Endothelial cell of umbilical vein (primary cell): ENCODE measurements around the gene PKMYT1. TPM values are rescaled to one million over a fixed set of nuclear protein-coding genes. Genes with fewer than 3 reads are reported as not detected.

Experiments used
- BruUV-seq: library from RNA; stranded (reverse); fragments of 400-500 nt; replicated peaks from 2 replicates; lab custom pipeline; 2021; lab: Mats Ljungman, UMichigan
- CTCF ChIA-PET: fragments of 300-600, 350-600 bp; sonication (Branson Sonifier 250); formaldehyde crosslinking; loops from one replicate; lab custom pipeline; 2021; ENCODE audit warnings: antibody characterized with exemption, inconsistent platforms; lab: Charles Lee
- POLR2A ChIA-PET: fragments of 300-600, 350-600 bp; sonication (Branson Sonifier 250); formaldehyde crosslinking; loops from one replicate; lab custom pipeline; 2021; ENCODE audit warnings: antibody characterized with exemption, inconsistent platforms; lab: Charles Lee
- DNase-seq: peaks from one replicate; pipeline ENCODE4 v3.0.0-alpha.2; 2011; ENCODE audit warnings: low read depth, low spot score
- FAIRE-seq: peaks from 2 replicates; lab custom pipeline; 2011; peaks lifted over from hg19 to GRCh38; lab: Jason Lieb, UNC
- H2AFZ ChIP-seq: 2 replicates; pipeline ENCODE4 v1.6.0; 2012; ENCODE audit warnings: low read depth, low read length, control low read depth, inconsistent platforms
- H3K27ac ChIP-seq: 2 replicates; pipeline ENCODE4 v1.5.1; 2011; ENCODE audit warnings: low read depth, mild to moderate bottlenecking, control low read depth, low read length, moderate library complexity; ENCODE audit not compliant: insufficient read depth
- H3K27me3 ChIP-seq, 2 experiments: 2 replicates each; pipeline versions ENCODE4 v1.6.0 to v1.6.1; 2011; ENCODE audit warnings: low read length in 2 of 2, mixed read lengths in 1 of 2; ENCODE audit not compliant: control insufficient read depth in 2 of 2, insufficient read depth in 2 of 2
- H3K36me3 ChIP-seq, 2 experiments: 2 replicates in 1 of 2; 3 replicates in 1 of 2; pipeline ENCODE4 v1.5.1; 2011; ENCODE audit warnings: low read length in 2 of 2, mild to moderate bottlenecking in 1 of 2, moderate library complexity in 1 of 2; ENCODE audit not compliant: control insufficient read depth in 2 of 2, insufficient read depth in 2 of 2; ENCODE audit errors: extremely low read depth in 1 of 2
- H3K4me1 ChIP-seq: 3 replicates; pipeline ENCODE4 v1.5.1; 2011; ENCODE audit warnings: mild to moderate bottlenecking, low read length; ENCODE audit not compliant: control insufficient read depth, insufficient read depth; ENCODE audit errors: extremely low read depth
- H3K4me2 ChIP-seq: 2 replicates; pipeline ENCODE4 v1.6.1; 2011; ENCODE audit warnings: low read length, control low read depth, mixed read lengths; ENCODE audit not compliant: insufficient read depth
- H3K4me3 ChIP-seq, 3 experiments: fragments of 200-600 bp in 1 of 3; sonication (generic), shearing (Covaris generic) in 1 of 3; replicated peaks in 1 of 3; 2 replicates each; pipeline ENCODE4 v1.5.1; 2011 to 2016; ENCODE audit warnings: control low read depth in 3 of 3, low read length in 3 of 3, mild to moderate bottlenecking in 2 of 3, inconsistent platforms in 1 of 3, low read depth in 1 of 3, moderate library complexity in 1 of 3; ENCODE audit not compliant: insufficient read depth in 1 of 3
- H3K79me2 ChIP-seq: 2 replicates; pipeline ENCODE4 v1.6.0; 2012; ENCODE audit warnings: low read length, inconsistent platforms; ENCODE audit not compliant: control insufficient read depth, insufficient read depth
- H3K9ac ChIP-seq: replicated peaks from 2 replicates; pipeline ENCODE3; 2011; ENCODE audit warnings: low read length, control low read depth; ENCODE audit not compliant: insufficient read depth; ENCODE audit errors: extremely low read depth
- H3K9me1 ChIP-seq: replicated peaks from 3 replicates; pipeline ENCODE4 v1.6.0; 2011; ENCODE audit warnings: mild to moderate bottlenecking, low read length; ENCODE audit not compliant: control insufficient read depth, insufficient read depth; ENCODE audit errors: extremely low read depth
- H3K9me3 ChIP-seq: replicated peaks from 2 replicates; pipeline ENCODE4 v1.5.1; 2012; ENCODE audit warnings: low read length, inconsistent platforms; ENCODE audit not compliant: control insufficient read depth, insufficient read depth
- H4K20me1 ChIP-seq: replicated peaks from 2 replicates; pipeline ENCODE3; 2011; ENCODE audit warnings: mild to moderate bottlenecking, low read length; ENCODE audit not compliant: control insufficient read depth, insufficient read depth; ENCODE audit errors: extremely low read depth
- CTCF ChIP-seq, 2 donors: IDR thresholded peaks; 1 replicate in 1 of 2; 2 replicates in 1 of 2; pipeline ENCODE4 v1.5.1; 2011; ENCODE audit warnings: low read length in 2 of 2, mild to moderate bottlenecking in 2 of 2, moderate library complexity in 2 of 2, control low read depth in 1 of 2, inconsistent platforms in 1 of 2, low read depth in 1 of 2; ENCODE audit not compliant: insufficient read depth in 1 of 2; ENCODE audit errors: extremely low read depth in 1 of 2
- EZH2 ChIP-seq: IDR thresholded peaks from 2 replicates; pipeline ENCODE4 v1.6.1; 2012; ENCODE audit warnings: borderline replicate concordance, low read depth, mild to moderate bottlenecking, moderate library complexity, low read length, inconsistent platforms; ENCODE audit not compliant: severe bottlenecking
- FOS ChIP-seq: IDR thresholded peaks from 2 replicates; pipeline ENCODE4 v1.6.1; 2011; ENCODE audit warnings: mild to moderate bottlenecking, low read length, moderate library complexity, borderline replicate concordance; ENCODE audit not compliant: insufficient read depth
- GATA2 ChIP-seq: IDR thresholded peaks from 2 replicates; pipeline ENCODE4 v1.7.0; 2011; ENCODE audit warnings: low read depth, mild to moderate bottlenecking, moderate library complexity, mixed read lengths, low read length; ENCODE audit not compliant: insufficient read length, insufficient read depth
- JUN ChIP-seq: IDR thresholded peaks from 2 replicates; pipeline ENCODE4 v1.6.1; 2011; ENCODE audit warnings: borderline replicate concordance, low read depth; ENCODE audit not compliant: insufficient read length, insufficient read depth
- MAX ChIP-seq: IDR thresholded peaks from 2 replicates; pipeline ENCODE4 v1.6.1; 2011; ENCODE audit not compliant: insufficient read depth, insufficient read length
- MYC ChIP-seq: IDR thresholded peaks from one replicate; pipeline ENCODE4 v1.6.1; 2011; ENCODE audit warnings: mild to moderate bottlenecking, low read depth, low read length
- POLR2A ChIP-seq: IDR thresholded peaks from 2 replicates; pipeline ENCODE4 v1.6.1; 2012; ENCODE audit warnings: low read depth, mild to moderate bottlenecking, control low read depth, low read length
- POLR2AphosphoS5 ChIP-seq: IDR thresholded peaks from 2 replicates; pipeline ENCODE4 v1.6.1; 2012; ENCODE audit warnings: low read depth, mild to moderate bottlenecking, control low read depth, low read length, moderate library complexity; ENCODE audit not compliant: insufficient read depth
- dilution Hi-C: fragments of 300-500 bp; cut with MboI; formaldehyde crosslinking; loops from one replicate; pipeline ENCODE4 v1.15.0; 2019; ENCODE audit warnings: low sequenced_read_pairs; ENCODE audit not compliant: extremely low pct_ligation_motif_present
- intact Hi-C: fragments of 100-400 bp; cut with micrococcal nuclease; formaldehyde crosslinking; loops from one replicate; pipeline ENCODE4 v1.10.0; 2022
- polyA plus RNA-seq, 4 experiments: library from polyadenylated mRNA; depleted of rRNA in 3 of 4; stranded (reverse) in 3 of 4; unstranded in 1 of 4; fragments of >200 nt; gene quantifications; 2 replicates each; pipeline versions ENCODE4 v1.2.1 to v1.2.3, GENCODE V29; 2011 to 2012; ENCODE audit warnings: missing spikeins in 1 of 4
- total RNA-seq: library from RNA; stranded (reverse); gene quantifications from 2 replicates; pipeline ENCODE4 v1.2.3, GENCODE V29; 2021

Gene PKMYT1
- total and polyA plus RNA-seq, 2 donors (not counting 3 experiments of a cell fraction or from before 2014, with no cell fraction given), result 26.1 to 48.5 TPM

GRCh38 chr16:2950353-2950724, 29.9 kb downstream of the PKMYT1 start:
- no peak overlapping the region for H3K9ac ChIP-seq
- H3K9me3 ChIP-seq, result no peaks in the 10 kb centered on the region
- H3K9me1 ChIP-seq, result no peaks in the 10 kb centered on the region
- DNase-seq (no peak), FAIRE-seq (no peak)
- ChIA-PET POLR2A (no interaction called here), CTCF (interaction anchor here (1.6 kb wide), 1 partner anchor 23 kb away, joined by 6 read pairs; no protein-coding TSS in a partner anchor)
- dilution Hi-C loops (no loop called here), intact Hi-C loops (no loop called here)
- H4K20me1 ChIP-seq, result no peaks in the 10 kb centered on the region
- H3K4me1 ChIP-seq, result no peaks in the 10 kb centered on the region
- no TSS peak for BruUV-seq
- H3K79me2 ChIP-seq, result no peaks in the 10 kb centered on the region
- H3K27me3 ChIP-seq, result no peaks in the 10 kb centered on the region
- TF ChIP-seq CTCF (IDR thresholded peaks at IDR 0.05; ENCODE audit: extremely low read depth in 1 of 2, insufficient read depth in 1 of 2, low read depth in 1 of 2, low read length in 2 of 2) (no peak), POLR2A (no peak), JUN (no peak), FOS (no peak), POLR2AphosphoS5 (no peak), GATA2 (no peak), MYC (no peak), EZH2 (no peak), MAX (no peak)
- H3K36me3 ChIP-seq, result no peaks in the 10 kb centered on the region
- H2AFZ ChIP-seq, result no peak overlapping the region
- no peak overlapping the region for H3K4me3 ChIP-seq
- no peak overlapping the region for H3K27ac ChIP-seq
- H3K4me2 ChIP-seq, result no peak overlapping the region
